Thymus (tissue), 11 donors: ENCODE results near the gene DPM3. TPM values are rescaled to one million over a fixed set of nuclear protein-coding genes. Genes with fewer than 3 reads are reported as not detected.

ENCODE experiments used
- DNase-seq, 9 donors: peaks; one replicate each; pipeline ENCODE4 v3.0.0-alpha.2; 2013; ENCODE audit warnings: low spot score in 9 of 9, low read depth in 6 of 9, missing footprints in 1 of 9
- H3K27ac ChIP-seq, 2 donors: one replicate each; pipeline ENCODE4 v1.5.1; 2013; ENCODE audit warnings: control low read depth in 1 of 2, low read depth in 1 of 2, low read length in 1 of 2, mild to moderate bottlenecking in 1 of 2, moderate library complexity in 1 of 2
- H3K27me3 ChIP-seq, 2 donors: one replicate each; pipeline ENCODE4 v1.5.1; 2013; ENCODE audit warnings: low read length in 1 of 2; ENCODE audit not compliant: control insufficient read depth in 2 of 2, insufficient read depth in 1 of 2
- H3K36me3 ChIP-seq, 2 donors: one replicate each; pipeline ENCODE4 v1.5.1; 2013; ENCODE audit warnings: low read length in 1 of 2, mild to moderate bottlenecking in 1 of 2, moderate library complexity in 1 of 2; ENCODE audit not compliant: control insufficient read depth in 2 of 2, insufficient read depth in 2 of 2
- H3K4me1 ChIP-seq, 2 donors: one replicate each; pipeline ENCODE4 v1.5.1; 2013; ENCODE audit warnings: low read length in 2 of 2; ENCODE audit not compliant: control insufficient read depth in 2 of 2, insufficient read depth in 2 of 2
- H3K4me3 ChIP-seq, 2 donors: one replicate each; pipeline ENCODE4 v1.5.1; 2013; ENCODE audit warnings: low read length in 2 of 2, control low read depth in 1 of 2, mild to moderate bottlenecking in 1 of 2
- H3K9me3 ChIP-seq, 2 donors: one replicate each; pipeline ENCODE4 v1.5.1; 2013; ENCODE audit warnings: low read length in 1 of 2, mild to moderate bottlenecking in 1 of 2; ENCODE audit not compliant: control insufficient read depth in 2 of 2, insufficient read depth in 1 of 2
- WGBS: extraction: QIAGEN DNeasy Blood & Tissue Kit; methylation state at CpG from one replicate; pipeline ENCODE4 v1.1.7; 2013; 5-methylcytosine and 5-hydroxymethylcytosine counted together
- polyA plus RNA-seq: library from polyadenylated mRNA; stranded (reverse); fragments of 200-250 nt; gene quantifications from one replicate; pipeline ENCODE4 v1.2.3, GENCODE V29; 2013
- total RNA-seq: library from RNA; stranded (reverse); fragments of 120-200 nt; gene quantifications from one replicate; pipeline ENCODE4 v1.2.4, GENCODE V29; 2013
- donor health status: healthy.

The DPM3 gene
- total and polyA plus RNA-seq, 2 donors = 34.0 to 155 TPM

DNA sequence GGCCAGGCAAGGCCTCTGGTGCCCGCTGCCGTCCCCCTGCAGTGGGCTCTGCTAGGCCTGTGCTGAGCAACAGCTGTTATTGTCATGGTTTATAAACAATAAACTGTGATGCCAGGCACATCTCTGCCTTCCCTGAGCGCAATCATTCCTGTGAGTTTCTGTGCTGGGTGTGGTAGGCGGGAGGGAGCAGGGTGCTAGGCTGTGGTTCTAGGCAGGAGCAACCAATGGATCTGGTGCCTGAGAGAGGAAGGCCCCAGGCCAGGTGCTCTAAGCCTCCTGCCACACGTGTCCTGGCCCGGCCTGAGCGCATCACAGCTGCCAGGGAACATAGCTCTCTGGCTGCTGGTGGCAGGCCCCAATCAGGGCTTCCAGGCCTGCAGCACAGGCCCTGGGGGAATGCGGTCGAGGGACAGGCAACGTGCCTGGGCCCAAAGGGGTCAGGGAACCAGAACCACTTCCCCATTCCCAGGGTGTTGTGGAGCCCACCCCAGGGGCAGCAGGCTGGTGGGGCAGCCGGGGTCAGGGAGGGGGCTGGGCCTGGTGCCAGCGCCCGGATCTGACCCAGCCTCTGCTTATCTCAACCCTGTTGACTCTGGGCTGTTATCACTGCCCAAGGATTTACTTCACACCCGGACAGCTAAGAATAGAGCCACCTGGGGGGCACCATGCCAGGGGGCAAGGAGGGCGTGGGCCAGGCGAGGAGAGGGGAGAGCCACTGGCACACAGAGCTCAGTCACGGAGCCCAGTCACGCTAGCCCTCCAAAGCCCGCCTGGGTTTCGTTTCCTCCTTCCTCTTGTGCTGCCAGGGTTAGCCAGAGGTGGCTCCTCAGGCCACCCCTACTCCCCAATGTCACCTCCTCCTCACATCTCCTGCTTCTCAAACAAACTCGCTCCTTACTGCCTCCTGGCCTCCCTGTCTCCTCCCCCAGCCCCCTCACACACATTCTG, 44.8 kb upstream of the DPM3 start:
- no peaks in the 10 kb centered on the region for H3K9me3 ChIP-seq
- peaks cover 0 to 5% of the 10 kb centered on the region in 2 donors for H3K36me3 ChIP-seq
- H3K4me3 ChIP-seq = no peak overlapping the region
- H3K4me1 ChIP-seq = no peaks in the 10 kb centered on the region
- DNase-seq = no peak
- WGBS = 89% methylated on average over 21 of the region's 21 CpGs
- no peak overlapping the region for H3K27ac ChIP-seq
- H3K27me3 ChIP-seq = no peaks in the 10 kb centered on the region

DNA sequence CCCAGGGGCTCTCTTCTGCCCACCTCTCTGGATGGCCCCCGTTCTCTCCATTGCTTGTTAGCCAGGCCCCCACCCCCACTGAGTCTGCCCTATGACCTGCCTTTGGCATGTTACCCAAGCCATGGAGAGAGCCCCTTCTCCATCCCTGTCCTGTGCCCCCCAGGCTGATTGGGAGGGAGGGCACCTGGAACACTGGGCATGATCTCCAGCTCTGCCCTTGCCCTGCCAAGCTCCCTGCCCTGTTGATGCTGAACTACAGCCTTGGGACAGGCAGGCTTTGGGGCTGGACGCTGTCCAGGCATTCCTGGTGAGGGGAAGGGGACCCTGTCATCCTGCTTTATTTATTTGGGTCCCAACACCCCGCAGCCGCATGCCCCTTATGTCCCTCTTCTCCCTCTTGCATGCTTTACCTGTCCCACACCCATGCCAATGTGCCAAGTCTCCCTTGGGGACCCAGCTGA, 44.0 kb upstream of the DPM3 start:
- 96% methylated on average over 4 of the region's 4 CpGs for WGBS
- no peak overlapping the region for H3K27ac ChIP-seq

DNA sequence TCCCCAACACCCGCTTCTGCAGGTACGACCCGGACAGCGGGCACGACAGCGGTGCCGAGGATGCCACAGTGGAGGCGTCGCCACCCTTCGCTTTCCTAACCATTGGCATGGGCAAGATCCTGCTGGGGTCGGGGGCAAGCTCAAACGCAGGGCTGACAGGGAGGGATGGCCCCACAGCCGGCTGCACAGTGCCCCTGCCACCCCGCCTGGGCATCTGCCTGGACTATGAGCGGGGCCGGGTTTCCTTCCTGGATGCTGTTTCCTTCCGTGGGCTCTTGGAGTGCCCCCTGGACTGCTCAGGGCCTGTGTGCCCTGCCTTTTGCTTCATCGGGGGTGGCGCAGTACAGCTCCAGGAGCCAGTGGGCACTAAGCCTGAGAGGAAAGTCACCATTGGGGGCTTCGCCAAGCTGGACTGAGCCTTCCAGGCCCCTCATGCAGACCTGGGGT, 43.5 kb upstream of the DPM3 start:
- Histone ChIP-seq H3K4me3 (no peak overlapping the region), H3K4me1 (no peaks in the 10 kb centered on the region), H3K27ac (no peak overlapping the region), H3K36me3 (peaks cover 11 to 17% of the 10 kb centered on the region in 2 donors), H3K27me3 (no peaks in the 10 kb centered on the region), H3K9me3 (no peaks in the 10 kb centered on the region)
- 97% methylated on average over 20 of the region's 20 CpGs for WGBS
- no peak for DNase-seq

More for the DNA sequence above, 44.0 kb upstream of the DPM3 start:
- Histone ChIP-seq H3K4me3 (no peak overlapping the region), H3K27me3 (no peaks in the 10 kb centered on the region), H3K36me3 (peaks cover 6 to 11% of the 10 kb centered on the region in 2 donors), H3K9me3 (no peaks in the 10 kb centered on the region), H3K4me1 (no peaks in the 10 kb centered on the region)
- no peak for DNase-seq

DNA sequence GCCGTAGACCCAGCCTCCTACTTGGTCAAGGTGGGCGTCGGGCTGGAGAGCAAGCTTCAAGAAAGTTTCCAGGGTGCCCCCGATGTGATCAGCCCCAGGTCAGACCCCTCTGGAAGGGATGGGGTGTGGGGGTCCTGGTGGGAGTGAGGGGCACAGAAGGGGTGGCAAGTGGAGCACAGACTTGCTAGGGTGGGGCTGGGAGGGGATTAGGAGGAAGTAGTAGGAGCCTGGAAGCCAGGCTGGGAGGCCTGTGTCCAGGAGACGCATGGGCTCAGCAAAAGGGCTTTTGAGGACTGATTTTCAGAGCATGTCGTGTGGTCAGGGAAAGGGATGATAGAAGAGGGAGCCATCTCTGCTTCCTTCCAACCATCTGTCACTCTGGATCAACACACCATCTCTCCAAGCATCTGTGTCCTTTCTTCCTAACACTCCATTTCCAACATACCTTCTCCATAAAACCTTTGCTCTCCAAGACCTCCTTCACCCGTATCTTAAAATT, 41.8 kb upstream of the DPM3 start:
- peaks cover 0 to under 1% of the 10 kb centered on the region in 2 donors for H3K4me1 ChIP-seq
- peaks cover 22 to 33% of the 10 kb centered on the region in 2 donors for H3K36me3 ChIP-seq
- WGBS = over 99% methylated on average over 7 of the region's 7 CpGs
- DNase-seq = no peak
- H3K27ac ChIP-seq = no peak overlapping the region
- H3K4me3 ChIP-seq = no peak overlapping the region
- no peaks in the 10 kb centered on the region for H3K27me3 ChIP-seq
- H3K9me3 ChIP-seq = peaks cover 0 to 4% of the 10 kb centered on the region in 2 donors

DNA sequence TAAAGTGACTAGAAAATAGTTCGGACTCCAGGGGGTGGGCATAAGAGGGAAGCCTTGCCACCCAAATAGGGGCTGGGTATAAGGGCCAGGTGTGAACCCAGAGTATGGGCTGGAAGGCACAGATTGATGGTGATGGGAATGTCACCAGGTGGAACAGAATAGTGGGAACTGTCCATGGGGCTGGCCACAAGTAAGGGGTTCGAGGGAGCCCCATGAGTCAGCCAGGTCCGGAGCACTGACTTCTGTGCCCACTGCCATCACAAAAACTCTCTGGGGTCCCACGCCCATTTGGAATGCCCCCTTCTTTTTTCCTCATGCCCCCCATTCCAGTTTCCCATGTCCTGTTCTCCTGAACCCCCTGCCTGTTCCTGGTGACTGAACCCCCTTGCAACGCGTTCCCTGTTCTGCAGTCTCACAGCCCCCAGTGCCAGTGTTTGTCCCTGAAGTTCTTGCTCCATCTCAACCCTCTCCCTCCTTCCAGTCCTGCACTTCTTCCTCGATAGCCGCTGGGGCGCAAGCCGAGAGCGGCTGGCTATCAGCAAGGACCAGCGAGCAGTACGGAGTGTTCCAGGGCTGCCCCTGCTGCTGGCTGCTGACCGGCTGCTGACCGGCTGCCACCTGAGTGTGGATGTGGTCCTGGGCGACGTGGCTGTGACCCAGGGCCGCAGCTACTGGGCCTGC, 41.2 kb upstream of the DPM3 start:
- no peak overlapping the region for H3K27ac ChIP-seq
- 98% methylated on average over 18 of the region's 18 CpGs for WGBS
- H3K27me3 ChIP-seq = no peaks in the 10 kb centered on the region
- H3K9me3 ChIP-seq = peaks cover 0 to 6% of the 10 kb centered on the region in 2 donors
- H3K4me1 ChIP-seq = peaks cover 3 to 7% of the 10 kb centered on the region in 2 donors
- peaks cover 26 to 37% of the 10 kb centered on the region in 2 donors for H3K36me3 ChIP-seq
- no peak for DNase-seq
- no peak overlapping the region for H3K4me3 ChIP-seq

DNA sequence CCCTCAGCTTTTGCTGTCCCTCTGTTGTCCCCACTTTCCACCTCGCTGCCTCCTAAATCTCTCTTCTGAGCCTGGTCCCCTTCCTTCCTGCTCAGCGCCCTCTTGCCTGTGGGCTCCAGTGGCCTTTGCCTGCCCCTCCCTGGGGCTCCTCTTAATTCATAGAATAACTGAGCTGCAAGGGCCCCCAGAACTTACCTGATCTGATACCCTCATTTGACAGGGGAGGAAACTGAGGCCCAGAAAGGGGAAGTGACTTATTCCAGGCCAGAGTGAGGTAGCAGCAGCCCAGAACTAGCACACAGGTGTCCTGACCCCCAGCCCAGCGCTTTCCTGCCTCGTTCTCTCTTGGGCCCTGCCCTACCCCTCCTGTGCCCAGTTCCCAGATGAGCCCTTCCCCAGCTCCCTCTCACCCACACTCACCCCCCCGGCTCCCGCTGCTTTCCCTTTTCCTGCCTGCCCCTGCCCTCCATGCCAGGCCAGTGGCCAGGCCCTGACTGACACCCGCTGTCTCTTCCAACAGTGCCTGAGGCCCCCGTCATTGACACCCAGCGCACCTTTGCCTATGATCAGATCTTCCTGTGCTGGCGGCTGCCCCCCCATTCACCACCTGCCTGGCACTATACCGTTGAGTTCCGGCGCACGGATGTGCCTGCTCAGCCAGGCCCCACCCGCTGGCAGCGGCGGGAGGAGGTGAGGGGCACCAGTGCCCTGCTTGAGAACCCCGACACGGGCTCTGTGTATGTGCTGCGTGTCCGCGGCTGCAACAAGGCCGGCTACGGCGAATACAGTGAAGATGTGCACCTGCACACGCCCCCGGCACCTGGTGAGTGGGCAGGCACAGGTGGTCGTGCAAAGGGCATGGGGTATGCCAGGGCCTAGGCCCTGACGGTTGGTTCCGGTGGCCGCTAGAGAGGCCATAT, 39.0 kb upstream of the DPM3 start:
- 97% methylated on average over 31 of the region's 31 CpGs for WGBS
- no peak for DNase-seq
- H3K36me3 ChIP-seq = peaks cover 26 to 37% of the 10 kb centered on the region in 2 donors
- H3K4me1 ChIP-seq = peaks cover 12 to 28% of the 10 kb centered on the region in 2 donors
- H3K27me3 ChIP-seq = peaks cover 0 to 3% of the 10 kb centered on the region in 2 donors
- no peak overlapping the region for H3K27ac ChIP-seq
- no peak overlapping the region for H3K4me3 ChIP-seq
- H3K9me3 ChIP-seq = peaks cover 0 to 6% of the 10 kb centered on the region in 2 donors

DNA sequence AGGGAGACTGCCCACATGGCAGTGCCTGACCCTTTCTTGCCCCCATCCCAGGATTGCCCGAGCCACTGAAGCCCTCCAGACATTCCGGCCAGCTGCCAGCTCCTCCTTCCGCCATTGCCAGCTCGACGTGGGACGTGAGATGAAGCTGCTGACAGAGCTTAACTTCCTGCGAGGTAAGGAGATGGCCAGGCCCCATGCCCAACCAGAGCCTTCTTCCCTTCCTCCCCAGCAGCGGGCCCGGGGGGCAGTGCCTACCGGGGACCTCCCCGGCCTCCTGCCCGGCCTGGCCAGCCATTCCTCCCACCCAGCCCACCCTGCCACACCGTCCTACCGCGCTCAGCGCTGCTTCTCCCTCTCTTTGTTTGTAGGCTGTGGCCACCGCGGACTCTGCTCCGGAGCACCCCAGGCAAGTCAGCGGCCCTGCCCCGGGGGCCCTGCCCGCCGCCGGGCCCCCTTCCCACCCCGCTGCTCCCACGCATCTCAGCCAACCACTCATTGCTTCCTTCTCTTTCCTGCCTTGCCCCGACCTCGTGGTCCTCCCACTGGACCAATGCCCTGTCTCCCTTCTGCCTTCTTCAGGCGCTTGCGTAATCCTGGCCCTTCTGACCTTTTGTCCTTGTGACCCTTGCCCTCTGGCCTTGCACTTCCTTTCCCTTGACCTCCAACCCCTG, 38.2 kb upstream of the DPM3 start:
- no peak for DNase-seq
- 96% methylated on average over 30 of the region's 30 CpGs for WGBS
- H3K36me3 ChIP-seq = peaks cover 26 to 33% of the 10 kb centered on the region in 2 donors
- H3K9me3 ChIP-seq = peaks cover 0 to 6% of the 10 kb centered on the region in 2 donors
- H3K4me3 ChIP-seq = no peak overlapping the region
- no peak overlapping the region for H3K27ac ChIP-seq
- H3K4me1 ChIP-seq = peaks cover 14 to 36% of the 10 kb centered on the region in 2 donors
- H3K27me3 ChIP-seq = peaks cover 0 to 7% of the 10 kb centered on the region in 2 donors

DNA sequence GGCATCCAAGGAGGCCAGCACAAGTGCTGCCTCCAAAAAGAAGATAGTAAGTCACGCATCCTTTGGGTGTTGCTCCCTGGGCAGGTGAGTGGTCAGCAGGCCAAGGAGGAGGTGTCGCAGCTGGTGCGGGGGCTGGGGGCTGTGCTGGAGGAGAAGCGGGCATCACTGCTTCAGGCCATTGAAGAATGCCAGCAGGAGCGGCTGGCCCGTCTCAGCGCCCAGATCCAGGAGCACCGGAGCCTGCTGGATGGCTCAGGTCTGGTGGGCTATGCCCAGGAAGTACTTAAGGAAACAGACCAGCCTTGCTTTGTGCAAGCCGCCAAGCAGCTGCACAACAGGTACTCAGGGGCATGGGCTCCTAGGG, 37.6 kb upstream of the DPM3 start:
- DNase-seq = no peak
- no peak overlapping the region for H3K4me3 ChIP-seq
- peaks cover 0 to 7% of the 10 kb centered on the region in 2 donors for H3K27me3 ChIP-seq
- H3K36me3 ChIP-seq = peaks cover 26 to 32% of the 10 kb centered on the region in 2 donors
- peaks cover 0 to 6% of the 10 kb centered on the region in 2 donors for H3K9me3 ChIP-seq
- no peak overlapping the region for H3K27ac ChIP-seq
- WGBS = over 99% methylated on average over 9 of the region's 9 CpGs
- H3K4me1 ChIP-seq = peaks cover 16 to 40% of the 10 kb centered on the region in 2 donors
